Nephron progenitor cell (in vitro differentiated cells): ENCODE measurements around the gene LDHB.
"Not testable (repeated sequence)": the region's sequence is repeated elsewhere in the genome, so short reads cannot be mapped to it uniquely, and the experiment has no call there.

Experiments
- DNase-seq: peaks from one replicate; pipeline ENCODE4 v3.0.0; 2021
- H3K27ac Mint-ChIP-seq: 2 replicates; pipeline ENCODE4 v1.8.0; 2021; ENCODE audit warnings: mild to moderate bottlenecking, moderate library complexity, mixed read lengths
- H3K27me3 Mint-ChIP-seq: 2 replicates; pipeline ENCODE4 v1.8.0; 2021; ENCODE audit warnings: mild to moderate bottlenecking, low read depth, mixed read lengths; ENCODE audit not compliant: poor library complexity
- H3K36me3 Mint-ChIP-seq: 2 replicates; pipeline ENCODE4 v1.8.0; 2021; ENCODE audit warnings: low read depth, mixed read lengths
- H3K4me1 Mint-ChIP-seq: 2 replicates; pipeline ENCODE4 v1.8.0; 2021; ENCODE audit warnings: mixed read lengths
- H3K4me3 Mint-ChIP-seq: 2 replicates; pipeline ENCODE4 v1.8.0; 2021; ENCODE audit warnings: mild to moderate bottlenecking, moderate library complexity, mixed read lengths
- H3K9me3 Mint-ChIP-seq: 2 replicates; pipeline ENCODE4 v1.8.0; 2021; ENCODE audit warnings: mild to moderate bottlenecking, moderate library complexity, mixed read lengths
- TF ChIP-seq, protein P1 (sequence below): fragments of 200-600 bp; sonication (generic); IDR thresholded peaks from 2 replicates; pipeline ENCODE4 v1.5.0; 2021; ENCODE audit warnings: antibody characterized with exemption

The LDHB gene

DNA sequence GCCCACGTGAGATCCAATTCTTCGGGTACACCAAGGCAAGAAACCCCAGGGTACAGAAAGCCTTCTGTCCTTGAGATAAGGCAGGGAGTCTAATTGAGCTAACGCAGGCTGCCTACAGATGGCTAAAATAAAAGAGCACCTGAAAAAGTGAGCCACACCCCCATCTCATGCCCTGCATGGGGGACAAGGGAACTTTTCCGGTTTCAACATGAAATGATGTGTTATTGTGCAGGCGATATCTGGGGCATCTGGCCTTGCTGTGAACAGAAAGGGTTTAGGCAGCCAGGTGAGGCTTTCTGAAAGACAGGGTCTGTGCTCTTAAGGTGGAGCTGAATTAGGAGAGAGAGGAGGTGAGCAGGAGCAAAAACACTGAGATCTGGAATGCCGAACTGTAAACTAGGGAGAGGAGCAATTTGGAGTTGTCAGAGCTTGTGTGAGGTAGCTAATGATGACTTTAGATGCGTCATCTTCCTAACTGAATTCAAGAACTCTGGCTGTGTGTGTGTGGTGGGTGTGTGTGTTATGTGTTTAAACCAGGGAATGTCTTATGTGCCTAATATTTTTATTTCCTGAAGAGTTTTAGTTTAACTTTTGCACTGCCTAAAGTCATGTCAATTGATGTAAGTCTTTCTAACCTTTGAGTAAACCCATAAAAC, 20.1 kb upstream of the LDHB start:
- no peaks in the 10 kb centered on the region for H3K36me3 Mint-ChIP-seq
- no peak for DNase-seq
- H3K4me1 Mint-ChIP-seq = no peaks in the 10 kb centered on the region
- H3K9me3 Mint-ChIP-seq = peaks cover 5% of the 10 kb centered on the region
- H3K27me3 Mint-ChIP-seq = no peaks in the 10 kb centered on the region
- TF ChIP-seq, protein P1, sequence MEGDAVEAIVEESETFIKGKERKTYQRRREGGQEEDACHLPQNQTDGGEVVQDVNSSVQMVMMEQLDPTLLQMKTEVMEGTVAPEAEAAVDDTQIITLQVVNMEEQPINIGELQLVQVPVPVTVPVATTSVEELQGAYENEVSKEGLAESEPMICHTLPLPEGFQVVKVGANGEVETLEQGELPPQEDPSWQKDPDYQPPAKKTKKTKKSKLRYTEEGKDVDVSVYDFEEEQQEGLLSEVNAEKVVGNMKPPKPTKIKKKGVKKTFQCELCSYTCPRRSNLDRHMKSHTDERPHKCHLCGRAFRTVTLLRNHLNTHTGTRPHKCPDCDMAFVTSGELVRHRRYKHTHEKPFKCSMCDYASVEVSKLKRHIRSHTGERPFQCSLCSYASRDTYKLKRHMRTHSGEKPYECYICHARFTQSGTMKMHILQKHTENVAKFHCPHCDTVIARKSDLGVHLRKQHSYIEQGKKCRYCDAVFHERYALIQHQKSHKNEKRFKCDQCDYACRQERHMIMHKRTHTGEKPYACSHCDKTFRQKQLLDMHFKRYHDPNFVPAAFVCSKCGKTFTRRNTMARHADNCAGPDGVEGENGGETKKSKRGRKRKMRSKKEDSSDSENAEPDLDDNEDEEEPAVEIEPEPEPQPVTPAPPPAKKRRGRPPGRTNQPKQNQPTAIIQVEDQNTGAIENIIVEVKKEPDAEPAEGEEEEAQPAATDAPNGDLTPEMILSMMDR = no peak
- no peak overlapping the region for H3K4me3 Mint-ChIP-seq
- no peak overlapping the region for H3K27ac Mint-ChIP-seq

DNA sequence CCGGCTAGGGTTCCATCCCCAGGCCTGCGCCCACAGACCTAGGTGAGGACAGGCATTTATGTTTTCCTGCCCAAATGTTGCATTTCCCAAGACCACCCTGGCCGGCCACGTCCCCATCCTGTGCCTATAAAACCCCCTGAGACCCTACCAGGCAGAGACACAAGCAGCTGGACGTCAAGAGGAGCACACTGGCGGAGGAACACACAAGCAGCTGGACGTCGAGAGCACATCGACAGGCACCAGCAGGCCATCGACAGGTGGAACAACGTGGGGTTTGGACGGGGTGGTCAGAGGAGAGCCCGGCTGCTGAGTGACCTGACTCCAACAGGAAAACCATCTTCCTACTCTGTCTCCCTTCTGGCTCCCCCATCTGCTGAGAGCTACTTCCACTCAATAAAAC, 19.6 kb upstream of the LDHB start:
- Mint-ChIP-seq H3K4me3 (no peak overlapping the region), H3K4me1 (no peaks in the 10 kb centered on the region), H3K27ac (no peak overlapping the region), H3K9me3 (peaks cover 5% of the 10 kb centered on the region), H3K36me3 (no peaks in the 10 kb centered on the region), H3K27me3 (no peaks in the 10 kb centered on the region)
- DNase-seq = no peak
- TF ChIP-seq, protein P1 = no peak

GRCh38 chr12:21676776-21677175, 19.1 kb upstream of the LDHB start:
- no peak overlapping the region for H3K4me3 Mint-ChIP-seq
- H3K27me3 Mint-ChIP-seq = no peaks in the 10 kb centered on the region
- no peak for DNase-seq

GRCh38 chr12:21675641-21676040, 18.0 kb upstream of the LDHB start:
- DNase-seq = no peak
- no peak overlapping the region for H3K4me3 Mint-ChIP-seq
- H3K27ac Mint-ChIP-seq = no peak overlapping the region
- no peaks in the 10 kb centered on the region for H3K36me3 Mint-ChIP-seq
- H3K27me3 Mint-ChIP-seq = no peaks in the 10 kb centered on the region
- TF ChIP-seq, protein P1 = no peak
- no peaks in the 10 kb centered on the region for H3K4me1 Mint-ChIP-seq
- peaks cover 5% of the 10 kb centered on the region for H3K9me3 Mint-ChIP-seq

More at GRCh38 chr12:21676776-21677175, 19.1 kb upstream of the LDHB start:
- H3K27ac Mint-ChIP-seq = no peak overlapping the region
- no peaks in the 10 kb centered on the region for H3K36me3 Mint-ChIP-seq
- peaks cover 5% of the 10 kb centered on the region for H3K9me3 Mint-ChIP-seq
- TF ChIP-seq, protein P1 = no peak
- no peaks in the 10 kb centered on the region for H3K4me1 Mint-ChIP-seq

GRCh38 chr12:21675096-21675495, 17.5 kb upstream of the LDHB start:
- H3K27me3 Mint-ChIP-seq = no peaks in the 10 kb centered on the region
- H3K4me3 Mint-ChIP-seq = no peak overlapping the region
- H3K27ac Mint-ChIP-seq = no peak overlapping the region
- no peaks in the 10 kb centered on the region for H3K36me3 Mint-ChIP-seq
- H3K4me1 Mint-ChIP-seq = no peaks in the 10 kb centered on the region
- TF ChIP-seq, protein P1 = no peak
- peaks cover 5% of the 10 kb centered on the region for H3K9me3 Mint-ChIP-seq
- DNase-seq = no peak

GRCh38 chr12:21673830-21674552, 16.3 kb upstream of the LDHB start:
- not testable (repeated sequence) for H3K9me3 Mint-ChIP-seq, H3K4me1 Mint-ChIP-seq, H3K27me3 Mint-ChIP-seq, DNase-seq, H3K27ac Mint-ChIP-seq, H3K36me3 Mint-ChIP-seq, H3K4me3 Mint-ChIP-seq
